Endodermal cell (in vitro differentiated cells): Measurements from ENCODE around the gene PCSK6. TPM values are rescaled to one million over a fixed set of nuclear protein-coding genes. Genes with fewer than 3 reads are reported as not detected.

ENCODE experiments used
- DNase-seq: peaks from one replicate; pipeline ENCODE4 v3.0.0-alpha.2; 2017
- H3K27ac ChIP-seq: 2 replicates; pipeline ENCODE4 v1.5.1; 2013; ENCODE audit warnings: mild to moderate bottlenecking, low read depth, low read length, moderate library complexity
- H3K27me3 ChIP-seq: 2 replicates; pipeline ENCODE4 v1.6.1; 2013; ENCODE audit warnings: mild to moderate bottlenecking, low read length, moderate library complexity; ENCODE audit not compliant: insufficient read depth, control insufficient read depth, poor library complexity, severe bottlenecking
- H3K36me3 ChIP-seq: 2 replicates; pipeline ENCODE4 v1.7.0; 2013; ENCODE audit warnings: mild to moderate bottlenecking, low read length, moderate library complexity; ENCODE audit not compliant: control insufficient read depth, insufficient read depth
- H3K4me1 ChIP-seq: one replicate; pipeline ENCODE4 v1.7.0; 2013; ENCODE audit warnings: low read length; ENCODE audit not compliant: control insufficient read depth, insufficient read depth
- H3K4me3 ChIP-seq: 2 replicates; pipeline ENCODE4 v1.5.1; 2013; ENCODE audit warnings: mild to moderate bottlenecking, low read length, moderate library complexity
- H3K9ac ChIP-seq: 2 replicates; pipeline ENCODE4 v1.6.1; 2013; ENCODE audit warnings: mild to moderate bottlenecking, low read length, moderate library complexity; ENCODE audit not compliant: poor library complexity, severe bottlenecking; ENCODE audit errors: extremely low read depth
- H3K9me3 ChIP-seq: 2 replicates; pipeline ENCODE4 v1.6.1; 2013; ENCODE audit warnings: mild to moderate bottlenecking, low read length, moderate library complexity; ENCODE audit not compliant: control insufficient read depth
- H3K27ac Mint-ChIP-seq: 2 replicates; pipeline ENCODE4 v1.8.0; 2020; ENCODE audit warnings: mixed read lengths
- H3K27me3 Mint-ChIP-seq: 2 replicates; pipeline ENCODE4 v1.8.0; 2021; ENCODE audit warnings: mild to moderate bottlenecking, mixed read lengths; ENCODE audit not compliant: insufficient read depth
- H3K36me3 Mint-ChIP-seq: 2 replicates; pipeline ENCODE4 v1.8.0; 2020; ENCODE audit warnings: low read depth, mixed read lengths
- H3K4me1 Mint-ChIP-seq: 2 replicates; pipeline ENCODE4 v1.8.0; 2020; ENCODE audit warnings: mixed read lengths
- H3K4me3 Mint-ChIP-seq: 2 replicates; pipeline ENCODE4 v1.8.0; 2020; ENCODE audit warnings: mild to moderate bottlenecking, moderate library complexity, mixed read lengths
- H3K9me3 Mint-ChIP-seq: 2 replicates; pipeline ENCODE4 v1.8.0; 2020; ENCODE audit warnings: mild to moderate bottlenecking, mixed read lengths
- CTCF ChIP-seq: fragments of 200-600 bp; sonication (generic); conservative IDR thresholded peaks from 2 replicates; pipeline ENCODE4 v1.5.0; 2021; ENCODE audit warnings: antibody characterized with exemption, mild to moderate bottlenecking
- WGBS, 2 experiments: methylation state at CpG; one replicate each; pipeline versions ENCODE4 v1.1.5 to v1.1.7; 2013; ENCODE audit warnings: missing lambda C conversion rate in 2 of 2, mixed read lengths in 1 of 2; ENCODE audit not compliant: insufficient coverage in 1 of 2, insufficient read length in 1 of 2; 5-methylcytosine and 5-hydroxymethylcytosine counted together
- total RNA-seq, 2 donors: library from RNA; stranded (reverse); fragmentation: NEBNext Ultra II Directional in 1 of 2; extraction: Animal tissue kit (Norgen Biotek cat#: 25700) in 1 of 2; gene quantifications; 2 replicates in 1 of 2; 3 replicates in 1 of 2; pipeline ENCODE4 v1.2.1, GENCODE V29; 2021

The PCSK6 gene
- total RNA-seq, 2 donors from 2014 or later: 6.6 to 9.8 TPM

- H3K27me3 ChIP-seq: no peaks in the 10 kb centered on the region
- no peaks in the 10 kb centered on the region for H3K4me1 ChIP-seq
- H3K4me3 ChIP-seq: no peak overlapping the region
- no peak overlapping the region for H3K4me3 Mint-ChIP-seq
- H3K27me3 Mint-ChIP-seq: peaks cover 24% of the 10 kb centered on the region
- no peak for DNase-seq
- peaks cover 20% of the 10 kb centered on the region for H3K4me1 Mint-ChIP-seq
- H3K27ac Mint-ChIP-seq: no peak overlapping the region
- no peaks in the 10 kb centered on the region for H3K9me3 Mint-ChIP-seq
- H3K9me3 ChIP-seq: no peaks in the 10 kb centered on the region
- H3K9ac ChIP-seq: no peak overlapping the region
- no peaks in the 10 kb centered on the region for H3K36me3 Mint-ChIP-seq
- no peak overlapping the region for H3K27ac ChIP-seq
- H3K36me3 ChIP-seq: no peaks in the 10 kb centered on the region
- no peak for TF ChIP-seq CTCF
- 69 to 75% methylated on average over 17 to 23 of the region's 23 CpGs for WGBS, 2 experiments
Observed at GRCh38 chr15:101496198-101496986, 6.9 kb upstream of the PCSK6 start.

GRCh38 chr15:101495334-101496197 is 6.1 kb upstream of the PCSK6 start:
- Mint-ChIP-seq H3K27ac (no peak overlapping the region), H3K4me1 (peaks cover 20% of the 10 kb centered on the region), H3K4me3 (no peak overlapping the region), H3K27me3 (peaks cover 33% of the 10 kb centered on the region), H3K9me3 (no peaks in the 10 kb centered on the region), H3K36me3 (no peaks in the 10 kb centered on the region)
- Histone ChIP-seq H3K9me3 (no peaks in the 10 kb centered on the region), H3K36me3 (no peaks in the 10 kb centered on the region), H3K27ac (no peak overlapping the region), H3K9ac (no peak overlapping the region), H3K4me1 (no peaks in the 10 kb centered on the region), H3K4me3 (no peak overlapping the region), H3K27me3 (no peaks in the 10 kb centered on the region)
- DNase-seq: no peak
- TF ChIP-seq CTCF: no peak
- 84% methylated on average over 15 to 22 of the region's 22 CpGs for WGBS, 2 experiments

DNA sequence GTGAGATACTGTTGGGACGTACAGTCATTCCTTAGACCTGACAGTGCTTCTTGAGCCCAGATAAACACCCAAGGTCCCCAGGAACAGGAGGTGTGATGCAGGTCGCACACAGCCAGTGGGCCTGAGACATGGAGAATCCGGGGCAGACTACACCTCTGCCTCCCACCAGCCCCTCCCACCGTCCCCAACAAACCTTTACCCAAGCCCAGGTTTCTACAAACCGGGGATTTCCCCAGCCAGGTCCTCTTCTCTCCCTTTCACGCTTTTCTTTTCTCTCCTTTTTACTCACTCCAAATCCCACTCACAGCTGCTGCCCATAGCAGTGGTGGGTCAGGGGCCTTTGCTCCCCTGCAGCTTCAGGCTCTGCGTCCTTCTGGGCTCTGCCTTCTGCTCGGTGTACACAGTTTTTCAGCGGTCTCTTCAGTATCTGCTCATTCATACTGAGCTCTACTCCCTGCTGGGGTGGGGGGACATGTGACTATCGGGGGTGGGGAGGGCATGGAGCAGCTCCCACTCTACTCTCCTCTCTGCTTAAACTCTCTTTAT is 4.8 kb upstream of the PCSK6 start:
- Mint-ChIP-seq H3K36me3 (no peaks in the 10 kb centered on the region), H3K4me3 (no peak overlapping the region), H3K9me3 (no peaks in the 10 kb centered on the region), H3K4me1 (peaks cover 20% of the 10 kb centered on the region), H3K27ac (no peak overlapping the region), H3K27me3 (peaks cover 38% of the 10 kb centered on the region)
- Histone ChIP-seq H3K36me3 (no peaks in the 10 kb centered on the region), H3K27me3 (no peaks in the 10 kb centered on the region), H3K27ac (no peak overlapping the region), H3K4me3 (no peak overlapping the region), H3K9me3 (no peaks in the 10 kb centered on the region), H3K9ac (no peak overlapping the region), H3K4me1 (no peaks in the 10 kb centered on the region)
- TF ChIP-seq CTCF: no peak
- DNase-seq: no peak
- WGBS, 2 experiments: 75 to 79% methylated on average over 3 to 10 of the region's 10 CpGs
